ENCODE measurements around the gene SUGCT. TPM values are rescaled to one million over a fixed set of nuclear protein-coding genes. Genes with fewer than 3 reads are reported as not detected.

SUGCT gene
- total and polyA plus RNA-seq, 2 of the 8 experiments (the other 6 are each of a cell fraction or from before 2014, with no cell fraction given): 2.8 to 5.4 TPM

DNA sequence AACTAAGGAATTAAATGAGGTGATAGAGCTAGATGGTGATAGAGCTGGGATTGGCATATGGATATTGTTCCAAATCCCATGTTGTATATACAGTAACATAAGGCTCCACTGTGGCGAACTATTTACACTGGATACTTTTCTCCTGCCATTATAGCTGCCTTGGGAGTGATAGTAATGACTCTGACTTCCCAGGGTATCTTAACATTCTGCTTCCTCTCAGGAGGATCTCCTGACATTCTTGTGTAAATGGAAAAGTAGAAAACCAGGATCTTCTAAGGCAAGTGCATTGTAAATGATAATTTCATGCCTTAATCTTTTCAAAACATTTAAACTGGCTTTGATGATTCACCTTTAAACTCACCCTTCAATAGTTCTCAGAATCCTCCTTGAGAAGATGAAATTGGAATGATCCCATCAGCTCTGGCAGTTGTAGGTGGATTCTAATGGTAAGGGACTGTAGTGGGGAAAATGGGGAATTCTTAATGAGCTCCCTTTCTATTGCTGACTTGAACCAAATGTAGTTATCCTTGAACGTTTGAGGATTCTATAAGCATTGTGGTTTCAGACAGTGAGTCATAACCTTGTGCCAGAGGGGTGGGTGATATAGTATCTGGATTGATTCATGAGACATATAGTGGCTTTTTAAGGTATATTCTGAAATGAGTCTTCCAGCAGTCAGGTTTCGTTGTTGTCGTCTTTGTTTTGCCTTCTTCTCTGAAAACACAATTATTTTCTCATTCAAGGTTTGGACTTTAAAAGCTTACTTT lies 450.0 kb downstream of the SUGCT start:
- no peak overlapping the region for H3K23ac ChIP-seq (ENCODE audit: insufficient read length)
- H3K36me3 ChIP-seq (ENCODE audit: control insufficient read depth in 2 of 4, insufficient read depth in 4 of 4, low read length in 3 of 4): no peaks in the 10 kb centered on the region
- H2BK12ac ChIP-seq (ENCODE audit: low read depth, low read length): no peak overlapping the region
- no peaks in the 10 kb centered on the region for H3K27me3 ChIP-seq (replicated peaks in 1 of 4; ENCODE audit: control insufficient read depth in 3 of 4, extremely low read depth in 1 of 4, insufficient read depth in 3 of 4, low read length in 3 of 4)
- ChIA-PET CTCF (ENCODE audit: partially characterized antibody) (interaction anchor here (1.0 to 2.1 kb wide), 6 partner anchors 15 to 142 kb away, joined by 3 to 6 read pairs (median 4); no protein-coding TSS in a partner anchor), POLR2A (ENCODE audit: partially characterized antibody) (interaction anchor here (0.8 kb wide), 1 partner anchor 15 kb away, joined by 3 read pairs; no protein-coding TSS in a partner anchor)
- no peak overlapping the region for H3K4me3 ChIP-seq (ENCODE audit: extremely low read depth in 1 of 4, insufficient read depth in 2 of 4, low read depth in 3 of 4, low read length in 4 of 4)
- FAIRE-seq (no peak), DNase-seq (ENCODE audit: low read depth in 1 of 2, low spot score in 2 of 2) (no peak)
- no peaks in the 10 kb centered on the region for H3K23me2 ChIP-seq (ENCODE audit: low read depth, low read length)
- H2BK20ac ChIP-seq (ENCODE audit: low read length): no peak overlapping the region
- no peak overlapping the region for H4K91ac ChIP-seq (replicated peaks; ENCODE audit: insufficient read length, low read length)
- no peak overlapping the region for H3K14ac ChIP-seq (ENCODE audit: insufficient read length)
- H4K20me1 ChIP-seq (replicated peaks in 1 of 2; ENCODE audit: control insufficient read depth in 1 of 2, insufficient read depth in 2 of 2, low read length in 2 of 2): no peaks in the 10 kb centered on the region
- no peak overlapping the region for H3K4me2 ChIP-seq (ENCODE audit: insufficient read depth in 1 of 2, low read depth in 2 of 2, low read length in 2 of 2)
- WGBS, 2 experiments (ENCODE audit: extremely low coverage in 1 of 2, insufficient coverage in 1 of 2, insufficient read length in 1 of 2, insufficient replicate concordance in 2 of 2, low coverage in 1 of 2, low lambda C conversion rate in 2 of 2, missing lambda C conversion rate in 1 of 2): 83% methylated on average over 4 of the region's 4 CpGs; no CpG with 5 or more reads in 1 of the 2 experiments
- H2BK120ac ChIP-seq (replicated peaks; ENCODE audit: low read depth, low read length): no peak overlapping the region
- no peak overlapping the region for H3K18ac ChIP-seq (ENCODE audit: extremely low read depth, low read length)
- H3K9me3 ChIP-seq (ENCODE audit: insufficient read depth in 2 of 2, low read depth in 1 of 2, low read length in 1 of 2): no peaks in the 10 kb centered on the region
- no peaks in the 10 kb centered on the region for H3K4me1 ChIP-seq (replicated peaks in 1 of 4; ENCODE audit: control insufficient read depth in 3 of 4, insufficient read depth in 4 of 4, low read length in 3 of 4)
- no peak overlapping the region for H3K56ac ChIP-seq (replicated peaks; ENCODE audit: insufficient read length, low read depth, low read length)
- no peak overlapping the region for H3K9ac ChIP-seq (replicated peaks in 1 of 4; ENCODE audit: extremely low read depth in 1 of 4, low read depth in 3 of 4, low read length in 3 of 4)
- no peak overlapping the region for H2AFZ ChIP-seq (ENCODE audit: low read length)
- H3K79me1 ChIP-seq (ENCODE audit: low read depth, low read length): no peaks in the 10 kb centered on the region
- H4K5ac ChIP-seq (ENCODE audit: insufficient read length, low read depth, low read length): no peak overlapping the region
- no peak overlapping the region for H3K4ac ChIP-seq (replicated peaks; ENCODE audit: insufficient read length, low read depth, low read length)
- no peaks in the 10 kb centered on the region for H3K79me2 ChIP-seq (ENCODE audit: control insufficient read depth in 1 of 2, insufficient read depth in 2 of 2, low read length in 2 of 2)
- no peak overlapping the region for H2BK5ac ChIP-seq (ENCODE audit: low read depth, low read length)
- no peak overlapping the region for H2BK15ac ChIP-seq (ENCODE audit: low read length)
- no peak overlapping the region for H2AK5ac ChIP-seq (ENCODE audit: low read depth, low read length)
- H4K8ac ChIP-seq (ENCODE audit: extremely low read depth, insufficient read depth, low read length): no peak overlapping the region
- H3K27ac ChIP-seq (ENCODE audit: low read depth, low read length): no peak overlapping the region
- no peak for TF ChIP-seq CREB1 (IDR thresholded peaks at IDR 0.05)
- TF ChIP-seq POLR2AphosphoS5 (IDR thresholded peaks at IDR 0.05; ENCODE audit: low read depth, low read length): no peak
- no peak for TF ChIP-seq CEBPB (IDR thresholded peaks at IDR 0.05; ENCODE audit: low read depth, low read length)
- no peak for TF ChIP-seq MAX (IDR thresholded peaks at IDR 0.05)
- TF ChIP-seq CHD2 (IDR thresholded peaks at IDR 0.05; ENCODE audit: low read length): no peak
- TF ChIP-seq BACH1 (IDR thresholded peaks at IDR 0.05; ENCODE audit: low read length): no peak
- TF ChIP-seq CTBP2 (IDR thresholded peaks at IDR 0.05; ENCODE audit: borderline replicate concordance, insufficient read depth, insufficient read length, low read length): no peak
- no peak for TF ChIP-seq NRF1 (IDR thresholded peaks at IDR 0.05; ENCODE audit: low read depth, low read length)
- no peak for TF ChIP-seq ATF2 (IDR thresholded peaks at IDR 0.05; ENCODE audit: low read length)
- no peak for TF ChIP-seq SAP30 (IDR thresholded peaks at IDR 0.05; ENCODE audit: insufficient read depth, insufficient replicate concordance, low read length)
- no peak for TF ChIP-seq GABPA (IDR thresholded peaks at IDR 0.05; ENCODE audit: borderline replicate concordance, insufficient read depth, low read length)
